ENCODE measurements around the gene XRCC1. TPM values are rescaled to one million over a fixed set of nuclear protein-coding genes. Genes with fewer than 3 reads are reported as not detected.

The XRCC1 gene
- total and polyA plus RNA-seq, 2 of the 8 experiments (the other 6 are each of a cell fraction or from before 2014, with no cell fraction given): 42.5 to 44.4 TPM

DNA sequence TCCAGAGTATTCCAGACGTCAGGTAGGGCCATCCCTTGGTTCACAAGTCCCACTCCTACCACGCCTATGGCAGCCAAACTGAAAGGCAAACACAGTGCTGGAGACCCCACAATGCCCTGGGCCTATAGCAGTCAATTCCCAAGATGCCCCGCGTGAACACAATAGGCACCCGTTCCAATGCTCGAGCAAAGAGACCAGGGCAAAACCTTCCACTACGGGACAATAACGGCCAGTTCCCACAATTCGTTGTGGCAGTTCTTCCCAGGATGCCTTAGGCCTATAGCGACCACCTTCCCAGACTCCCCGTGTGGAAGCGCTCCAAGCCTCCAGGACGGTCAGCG lies 43.6 kb upstream of the XRCC1 start:
- peak overlapping the region; percentile 99 for H3K27ac ChIP-seq (ENCODE audit: low read depth, low read length)
- DNase-seq (ENCODE audit: low read depth in 1 of 2, low spot score in 2 of 2) (no peak), FAIRE-seq (peak; percentile 52)
- no peak overlapping the region for H2AK5ac ChIP-seq (ENCODE audit: low read depth, low read length)
- peak overlapping the region; percentile 96 for H3K4ac ChIP-seq (replicated peaks; ENCODE audit: insufficient read length, low read depth, low read length)
- H3K79me1 ChIP-seq (ENCODE audit: low read depth, low read length): peaks cover 2% of the 10 kb centered on the region
- peak overlapping the region; percentile 90 for H4K91ac ChIP-seq (replicated peaks; ENCODE audit: insufficient read length, low read length)
- 11% methylated on average over 14 of the region's 14 CpGs; no CpG with 5 or more reads in 1 of the 2 experiments for WGBS, 2 experiments (ENCODE audit: extremely low coverage in 1 of 2, insufficient coverage in 1 of 2, insufficient read length in 1 of 2, insufficient replicate concordance in 2 of 2, low coverage in 1 of 2, low lambda C conversion rate in 2 of 2, missing lambda C conversion rate in 1 of 2)
- H2BK12ac ChIP-seq (ENCODE audit: low read depth, low read length): no peak overlapping the region
- ChIA-PET POLR2A (ENCODE audit: partially characterized antibody) (no interaction called here), CTCF (ENCODE audit: partially characterized antibody) (interaction anchor here (0.6 to 1.7 kb wide), 2 partner anchors 19 to 1206 kb away, joined by 3 to 5 read pairs; no protein-coding TSS in a partner anchor)
- peak overlapping the region; percentile 93 for H2AFZ ChIP-seq (ENCODE audit: low read length)
- H2BK120ac ChIP-seq (replicated peaks; ENCODE audit: low read depth, low read length): peak overlapping the region; percentile 21
- H3K36me3 ChIP-seq (ENCODE audit: control insufficient read depth in 2 of 4, insufficient read depth in 4 of 4, low read length in 3 of 4): peaks cover 0 to under 1% (median 0%) of the 10 kb centered on the region in 4 experiments; a peak in 1 of 8 replicates
- peak overlapping the region; percentile 97 for H2BK5ac ChIP-seq (ENCODE audit: low read depth, low read length)
- peak overlapping the region; percentile 89 for H3K18ac ChIP-seq (ENCODE audit: extremely low read depth, low read length)
- H3K9ac ChIP-seq (replicated peaks in 1 of 4; ENCODE audit: extremely low read depth in 1 of 4, low read depth in 3 of 4, low read length in 3 of 4): peak overlapping the region in 3 of 4 experiments; percentile 96 to 97 (median 96); a peak in 6 of 7 replicates
- peaks cover 0 to 11% of the 10 kb centered on the region in 2 experiments; a peak in 2 of 4 replicates for H3K79me2 ChIP-seq (ENCODE audit: control insufficient read depth in 1 of 2, insufficient read depth in 2 of 2, low read length in 2 of 2)
- peaks cover 10% of the 10 kb centered on the region for H3K23me2 ChIP-seq (ENCODE audit: low read depth, low read length)
- no peak overlapping the region for H3K14ac ChIP-seq (ENCODE audit: insufficient read length)
- H2BK15ac ChIP-seq (ENCODE audit: low read length): no peak overlapping the region
- no peak overlapping the region for H2BK20ac ChIP-seq (ENCODE audit: low read length)
- H4K20me1 ChIP-seq (replicated peaks in 1 of 2; ENCODE audit: control insufficient read depth in 1 of 2, insufficient read depth in 2 of 2, low read length in 2 of 2): peaks cover 0 to 1% of the 10 kb centered on the region in 2 experiments
- TF ChIP-seq GTF2F1 (IDR thresholded peaks at IDR 0.05; ENCODE audit: borderline replicate concordance, low read depth, low read length): 0 out of 2 replicates have a peak, but pooled peaks have one; percentile 37
- peak in 1 of 2 experiments; percentile 35; a peak in 1 of 3 replicates for TF ChIP-seq POLR2A (IDR thresholded peaks at IDR 0.05; ENCODE audit: control extremely low read depth in 1 of 2, low read depth in 2 of 2, low read length in 2 of 2)
- no peak for TF ChIP-seq CBX8 (IDR thresholded peaks at IDR 0.05; ENCODE audit: borderline replicate concordance, low read depth, low read length)
- 0 out of 4 replicates have a peak, but pooled peaks of 1 of the 2 experiments have one; percentile 24 for TF ChIP-seq SIN3A (conservative IDR thresholded peaks at IDR 0.05 in 1 of 2, IDR thresholded peaks at IDR 0.05 in 1 of 2; ENCODE audit: low read depth in 1 of 2, low read length in 2 of 2)
- TF ChIP-seq ASH2L (IDR thresholded peaks at IDR 0.05; ENCODE audit: low read length): no peak
- TF ChIP-seq TEAD4 (IDR thresholded peaks at IDR 0.05; ENCODE audit: low read depth, low read length): no peak
- no peak for TF ChIP-seq POLR2AphosphoS5 (IDR thresholded peaks at IDR 0.05; ENCODE audit: low read depth, low read length)
- no peak for TF ChIP-seq NANOG (IDR thresholded peaks at IDR 0.05; ENCODE audit: insufficient read depth, low read depth, low read length, poor library complexity, severe bottlenecking)
- H4K5ac ChIP-seq (ENCODE audit: insufficient read length, low read depth, low read length): peak overlapping the region; percentile 98
- H3K4me2 ChIP-seq (ENCODE audit: insufficient read depth in 1 of 2, low read depth in 2 of 2, low read length in 2 of 2): peak overlapping the region; percentile 89 to 96
- no peaks in the 10 kb centered on the region for H3K9me3 ChIP-seq (ENCODE audit: insufficient read depth in 2 of 2, low read depth in 1 of 2, low read length in 1 of 2)
- H3K23ac ChIP-seq (ENCODE audit: insufficient read length): no peak overlapping the region
- no peaks in the 10 kb centered on the region for H3K27me3 ChIP-seq (replicated peaks in 1 of 4; ENCODE audit: control insufficient read depth in 3 of 4, extremely low read depth in 1 of 4, insufficient read depth in 3 of 4, low read length in 3 of 4)
- peak overlapping the region; percentile 92 for H3K56ac ChIP-seq (replicated peaks; ENCODE audit: insufficient read length, low read depth, low read length)
- peak overlapping the region; percentile 69 to 81 (median 76) for H3K4me3 ChIP-seq (ENCODE audit: extremely low read depth in 1 of 4, insufficient read depth in 2 of 4, low read depth in 3 of 4, low read length in 4 of 4)
- H3K4me1 ChIP-seq (replicated peaks in 1 of 4; ENCODE audit: control insufficient read depth in 3 of 4, insufficient read depth in 4 of 4, low read length in 3 of 4): peaks cover 4 to 13% (median 7%) of the 10 kb centered on the region in 4 experiments
- peak overlapping the region; percentile 100 for H4K8ac ChIP-seq (ENCODE audit: extremely low read depth, insufficient read depth, low read length)
